HG03439 (cell line): ENCODE results near the gene COA1.
"Not testable (repeated sequence)": the region's sequence is repeated elsewhere in the genome, so short reads cannot be mapped to it uniquely, and the experiment has no call there.

Experiments used
- ATAC-seq: cut with Tn5 transposase; IDR thresholded peaks from one replicate; pipeline ENCODE4 v1.9.1; 2021; ENCODE audit warnings: mild to moderate bottlenecking, moderate library complexity; ENCODE audit not compliant: unreplicated experiment

COA1 gene

DNA sequence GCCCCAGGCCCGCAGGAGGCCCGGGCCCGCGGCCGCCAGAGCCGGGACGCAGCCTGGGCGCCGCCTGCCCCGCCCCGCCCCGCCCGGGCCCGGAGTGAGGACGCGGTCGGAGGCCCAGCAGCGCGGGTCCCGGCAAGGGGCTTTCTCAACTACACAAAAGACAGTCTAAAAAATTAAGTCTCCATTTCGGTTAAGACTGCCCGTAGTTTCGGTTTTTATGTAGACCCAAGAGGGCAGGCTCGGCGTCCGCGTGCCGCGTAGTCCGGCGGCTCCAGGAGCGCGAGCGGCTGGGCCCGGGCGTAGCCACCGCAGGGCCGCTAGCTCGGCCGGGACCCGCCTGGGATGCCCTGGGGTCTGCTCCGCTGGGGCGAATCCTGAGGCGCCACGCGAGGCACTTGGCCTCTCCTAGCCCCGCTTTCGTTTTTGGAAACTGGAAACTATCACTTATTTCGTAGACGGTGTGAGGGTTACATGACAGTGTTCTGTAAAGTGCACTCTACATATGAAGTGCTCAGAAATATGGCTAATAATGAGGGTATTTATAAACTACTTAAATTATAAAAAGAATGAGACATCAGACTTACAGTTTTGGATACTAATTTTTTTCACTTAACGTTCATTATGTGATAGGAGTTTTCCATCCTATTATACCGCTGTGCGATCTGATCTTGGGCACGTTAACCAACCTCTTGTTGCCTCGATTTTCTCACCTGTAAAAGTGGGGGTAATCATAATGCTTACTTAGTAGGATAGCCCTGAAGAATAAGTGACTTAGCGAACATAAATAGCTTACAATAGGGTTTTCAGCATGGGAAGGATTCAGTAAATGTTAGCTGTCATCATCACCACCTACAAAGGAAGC, 29.7 kb upstream of the COA1 start:
- ATAC-seq, result peak; percentile 64

DNA sequence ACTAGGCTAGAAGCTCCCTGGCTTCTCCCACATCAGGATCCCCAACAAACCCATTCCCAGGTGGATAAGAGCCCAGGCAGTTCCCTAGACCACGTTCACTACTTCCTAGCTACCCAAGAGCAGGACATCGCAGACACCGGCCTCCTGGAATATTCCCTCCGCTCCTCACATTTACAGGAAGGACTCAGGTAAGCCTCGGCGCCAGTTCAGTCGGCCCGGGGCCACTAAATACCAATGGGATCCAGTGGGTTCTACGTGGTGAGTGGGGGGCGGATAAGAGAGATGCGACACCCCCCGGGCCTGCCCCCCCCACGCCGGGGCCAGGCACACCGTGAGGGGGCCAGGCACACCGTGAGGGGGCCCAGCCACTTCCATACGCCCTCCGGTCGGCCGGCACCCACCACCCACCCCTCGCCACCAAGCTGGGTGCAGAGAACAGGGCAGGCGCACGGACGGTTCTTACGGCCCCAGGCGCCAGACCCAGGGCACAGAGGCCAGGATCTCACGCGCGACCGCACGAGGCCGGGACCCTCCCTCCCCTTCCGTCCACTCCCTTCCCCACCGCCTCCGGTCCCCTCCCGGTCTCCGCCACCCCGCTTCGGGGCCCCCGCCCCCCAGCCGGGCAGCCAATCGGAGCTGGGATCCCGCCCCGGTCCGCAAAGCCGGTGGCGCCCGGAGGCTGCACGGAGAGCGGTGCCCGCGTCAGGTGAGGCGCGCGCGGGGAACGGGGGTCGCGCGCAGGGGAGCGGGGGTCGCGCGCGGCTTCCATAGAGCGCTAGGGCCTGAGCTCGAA, 28.9 kb upstream of the COA1 start, which contains the start of gene BLVRA:
Gene BLVRA, plus strand, starts transcription at position 652 of the 793 bp plus-strand sequence. CDS start 12,479 bp downstream, outside the sequence.
- ATAC-seq, result peak; percentile 73

DNA sequence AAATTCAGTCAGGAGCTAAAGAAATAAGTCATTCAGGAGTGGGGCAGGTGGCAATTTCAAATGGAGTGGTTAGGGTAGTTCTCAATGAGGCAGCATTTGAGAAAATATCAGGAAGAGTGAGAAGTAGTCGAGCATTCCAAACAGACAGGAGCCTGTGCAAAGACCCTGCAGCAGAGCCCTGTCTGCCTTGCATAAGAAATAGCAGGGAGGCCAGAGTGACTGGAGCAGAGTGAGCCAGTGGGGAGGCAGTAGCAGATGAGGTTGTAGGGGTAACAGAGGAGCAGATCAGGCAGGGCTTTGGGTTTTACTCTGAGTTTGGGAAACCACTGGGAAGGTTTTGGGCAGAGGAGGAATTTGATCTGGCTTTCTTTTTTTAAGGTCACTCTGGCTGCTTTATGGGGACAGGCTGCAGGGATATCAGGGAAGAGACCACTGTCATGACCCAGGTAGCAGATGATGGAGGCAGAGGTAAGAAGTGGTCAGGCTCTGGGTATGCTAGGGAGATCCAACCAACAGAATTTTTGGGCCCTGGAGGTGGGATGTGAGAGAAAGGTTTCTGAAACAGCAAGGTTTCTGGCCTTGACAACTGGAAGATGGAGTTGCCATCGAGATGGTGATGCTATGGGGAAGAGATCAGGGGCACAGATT, 27.9 kb upstream of the COA1 start:
- ATAC-seq, result no peak

DNA sequence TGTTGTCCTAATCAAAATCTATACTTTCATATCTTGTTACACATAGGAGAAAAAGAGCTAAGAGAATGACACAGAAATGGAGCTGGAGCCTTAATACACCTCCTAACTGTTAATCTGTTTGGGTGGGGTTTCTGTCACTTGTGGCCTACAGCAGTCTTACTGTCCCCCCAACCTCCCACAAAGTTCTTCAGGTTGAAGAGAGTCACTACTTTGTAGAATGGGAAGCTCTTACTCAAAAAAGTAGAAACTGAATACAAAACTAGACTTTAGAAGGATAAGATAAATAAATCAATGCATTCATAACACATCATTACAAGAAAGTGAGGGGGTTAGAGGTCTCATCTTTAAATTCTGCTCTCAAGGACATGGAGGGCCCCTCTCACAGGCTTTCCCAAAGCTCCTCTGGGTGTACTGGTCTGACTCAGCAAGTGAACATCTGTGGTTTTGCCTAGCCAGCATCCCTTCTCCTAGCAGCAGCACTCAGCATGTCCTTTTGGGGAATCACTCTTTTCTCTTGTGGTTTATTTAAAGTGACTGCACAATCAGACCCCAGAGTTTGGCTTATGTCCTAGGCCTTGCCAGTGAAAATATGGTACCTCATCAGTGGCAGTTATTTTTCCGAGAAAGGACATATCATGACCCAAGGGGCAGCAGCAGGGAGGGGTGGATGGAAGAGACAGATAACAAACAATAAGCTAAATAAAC, 27.2 kb upstream of the COA1 start:
- ATAC-seq, result no peak

DNA sequence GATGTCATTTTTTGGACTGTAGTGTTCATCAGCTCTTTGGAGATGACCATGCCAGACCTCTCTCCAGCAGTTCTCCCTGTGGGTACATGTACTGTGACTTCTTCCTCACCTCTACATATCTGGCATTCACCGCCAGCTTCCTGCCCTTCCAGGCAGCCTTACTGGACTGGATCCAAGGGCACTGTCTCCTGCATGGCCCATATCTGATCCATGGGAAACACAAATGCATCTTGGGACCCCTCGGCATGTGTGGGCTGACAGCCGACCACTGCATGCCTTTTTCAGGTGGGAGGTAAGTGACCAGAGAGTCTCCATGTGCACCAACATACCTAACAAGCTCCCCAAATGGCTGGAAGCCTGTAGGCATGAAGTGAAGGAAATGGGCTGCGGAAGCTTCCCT, 25.3 kb upstream of the COA1 start:
- no peak for ATAC-seq

DNA sequence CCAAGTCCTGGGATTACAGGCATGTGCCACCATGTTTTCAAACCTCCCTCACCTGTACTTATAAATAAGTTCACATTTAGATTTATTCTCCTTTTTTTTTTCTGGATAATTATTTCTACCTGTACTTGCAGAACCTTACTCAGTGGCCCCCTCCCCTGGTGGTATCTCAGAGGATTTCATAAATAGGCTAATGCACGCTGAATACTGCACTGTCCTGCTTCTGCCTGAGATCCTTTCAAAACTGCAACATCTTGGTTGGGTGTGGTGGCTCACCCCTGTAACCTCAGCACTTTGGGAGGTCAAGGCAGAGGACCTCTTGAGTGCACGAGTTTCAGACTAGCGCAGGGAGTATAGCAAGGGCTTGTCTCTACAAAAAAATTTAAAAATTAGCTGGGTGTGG, 24.5 kb upstream of the COA1 start:
- ATAC-seq, result no peak

DNA sequence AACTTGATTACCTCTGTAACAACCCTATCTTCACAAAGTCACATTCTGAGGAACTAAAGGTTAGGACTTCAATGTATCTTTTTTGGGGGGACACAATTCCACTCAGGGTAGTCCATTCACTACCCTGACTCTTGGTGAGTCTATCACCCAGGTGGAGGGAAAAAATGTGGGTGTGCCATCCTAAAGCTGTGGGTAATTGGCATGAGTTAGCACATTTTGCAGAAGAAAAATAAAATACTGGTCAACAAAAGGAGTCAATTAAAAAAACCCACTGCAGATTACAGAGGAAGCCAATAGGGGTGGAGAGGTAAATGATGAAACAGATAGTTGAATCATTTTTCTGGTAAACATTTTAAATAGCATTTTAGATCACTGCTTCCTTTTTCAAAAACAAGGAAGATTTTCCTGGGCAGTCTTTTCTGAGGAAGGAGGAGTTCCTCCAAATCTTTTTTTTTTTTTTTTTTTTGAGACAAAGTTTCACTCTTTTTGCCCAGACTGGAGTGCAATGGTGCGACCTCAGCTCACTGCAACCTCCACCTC, 24.0 kb upstream of the COA1 start:
- ATAC-seq, result no peak

DNA sequence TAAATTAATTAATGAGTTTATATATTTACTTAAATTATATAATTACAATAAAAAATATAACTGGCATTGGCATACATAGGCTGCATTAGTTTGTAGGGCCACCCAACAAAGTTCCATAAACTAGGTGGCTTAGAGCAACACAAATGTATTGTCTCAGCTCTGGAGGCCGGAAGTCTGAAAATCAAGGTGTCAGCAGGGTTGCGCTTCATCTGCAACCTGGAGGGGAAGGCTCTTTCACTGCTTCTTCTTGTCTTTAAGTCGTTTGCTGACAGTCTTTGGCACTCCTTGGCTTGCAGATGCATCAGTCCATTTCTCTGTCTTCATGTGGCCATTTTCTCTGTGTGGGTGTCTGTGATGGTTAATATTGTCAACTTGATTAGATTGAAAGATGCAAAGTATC, 23.1 kb upstream of the COA1 start:
- ATAC-seq, result no peak

DNA sequence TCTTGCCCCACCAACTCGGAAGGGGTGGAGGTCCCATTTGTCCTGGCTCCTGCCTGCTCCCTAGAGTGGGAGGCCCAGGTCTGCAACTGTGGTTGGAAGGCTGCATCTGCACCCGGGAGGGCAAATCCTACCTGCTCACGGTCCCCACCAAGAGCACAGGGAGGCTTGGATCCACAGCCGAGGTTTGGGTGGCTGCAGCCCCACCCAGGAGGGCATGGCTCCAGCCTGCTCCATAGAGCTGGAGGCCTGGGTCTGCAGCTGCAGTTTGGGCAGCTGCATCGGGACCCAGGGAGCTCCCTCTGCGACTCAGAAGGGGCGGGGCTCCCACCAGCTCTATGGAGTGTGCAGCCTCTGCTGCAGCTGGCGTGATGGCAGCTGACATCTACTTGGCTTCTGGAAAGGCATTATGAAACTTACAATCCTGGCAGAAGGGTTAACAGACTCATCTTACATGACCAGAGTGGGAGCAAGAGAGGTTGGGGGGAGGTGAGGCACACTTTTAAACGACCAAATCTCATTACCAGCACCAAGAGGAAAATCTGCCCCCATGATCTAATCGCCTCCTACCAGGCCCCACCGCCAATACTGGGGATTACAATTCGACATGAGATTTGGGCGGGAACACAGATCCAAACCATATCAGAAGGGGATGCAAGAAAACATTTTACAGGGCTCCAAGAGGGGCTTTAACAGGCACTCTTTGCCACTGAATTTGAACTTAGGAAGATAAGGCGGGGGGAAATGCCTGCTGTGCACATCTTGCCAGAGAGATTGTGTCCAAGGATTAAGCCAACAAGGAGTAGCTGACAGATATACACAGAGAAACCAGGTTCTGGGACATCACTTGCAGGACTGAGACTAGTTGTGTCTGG, 20.9 kb upstream of the COA1 start:
- ATAC-seq, result no peak

DNA sequence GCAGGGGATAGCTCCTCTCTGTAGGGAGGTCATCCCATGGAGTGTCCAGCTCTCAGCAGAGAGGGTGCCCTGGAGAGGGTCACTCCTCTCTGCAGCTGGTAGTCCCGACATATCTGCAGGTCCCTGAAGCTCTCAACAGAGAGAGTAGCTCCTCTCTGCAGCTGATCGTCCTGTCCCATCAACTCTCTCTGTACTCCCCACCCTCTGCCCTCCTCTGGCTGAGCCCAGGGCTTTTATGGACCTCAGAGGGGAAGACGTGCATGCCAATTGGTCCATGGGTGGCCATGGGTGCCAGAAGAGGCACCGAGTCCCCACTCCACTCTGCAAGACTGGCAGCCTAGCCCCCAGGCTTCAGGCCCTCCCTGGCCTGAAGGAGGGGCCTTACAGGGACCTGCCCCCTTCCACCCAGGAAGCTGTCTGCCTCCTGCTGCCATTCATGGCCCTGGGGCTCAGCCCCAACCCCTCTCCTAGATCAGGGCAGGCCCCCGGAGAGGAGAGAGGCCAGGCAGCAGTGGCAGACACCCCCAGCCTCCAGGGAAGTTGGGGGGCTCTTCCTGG, 20.1 kb upstream of the COA1 start:
- ATAC-seq, result no peak

DNA sequence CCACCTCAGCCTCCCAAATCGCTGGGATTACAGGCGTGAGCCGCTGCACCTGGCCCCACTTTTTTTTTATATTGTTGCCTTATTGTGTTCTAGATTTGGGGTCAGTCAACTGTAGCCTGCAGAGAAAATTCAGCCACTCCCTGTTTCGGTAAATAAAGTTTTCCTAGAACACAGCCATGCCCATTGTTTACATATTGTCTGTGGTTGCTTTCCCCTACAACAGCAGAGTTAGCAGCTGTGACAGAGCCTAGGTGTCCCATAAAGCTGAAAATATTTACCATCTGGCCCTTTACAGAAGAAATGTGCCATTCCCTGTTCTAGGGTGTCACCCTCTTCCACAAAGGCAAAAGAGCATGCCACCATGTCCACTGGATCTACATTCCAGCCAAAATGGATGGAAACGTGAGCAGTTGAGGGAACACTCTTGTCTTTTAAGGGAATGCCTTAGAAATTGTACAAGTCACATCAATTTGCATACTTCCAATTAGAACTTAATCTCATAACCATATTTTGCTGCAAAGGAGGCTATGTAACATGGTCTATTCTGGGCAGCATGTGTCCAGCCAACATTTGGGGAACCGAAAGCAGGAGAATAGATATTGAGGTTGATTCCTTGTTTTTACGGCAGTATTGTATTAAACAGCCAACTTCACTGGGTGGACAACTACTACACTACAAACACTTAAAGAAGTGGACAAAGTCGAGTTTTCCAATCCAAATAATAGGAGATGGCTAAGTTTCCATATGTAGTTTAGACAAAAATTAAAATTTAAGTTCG, 18.2 kb upstream of the COA1 start:
- ATAC-seq, result no peak

DNA sequence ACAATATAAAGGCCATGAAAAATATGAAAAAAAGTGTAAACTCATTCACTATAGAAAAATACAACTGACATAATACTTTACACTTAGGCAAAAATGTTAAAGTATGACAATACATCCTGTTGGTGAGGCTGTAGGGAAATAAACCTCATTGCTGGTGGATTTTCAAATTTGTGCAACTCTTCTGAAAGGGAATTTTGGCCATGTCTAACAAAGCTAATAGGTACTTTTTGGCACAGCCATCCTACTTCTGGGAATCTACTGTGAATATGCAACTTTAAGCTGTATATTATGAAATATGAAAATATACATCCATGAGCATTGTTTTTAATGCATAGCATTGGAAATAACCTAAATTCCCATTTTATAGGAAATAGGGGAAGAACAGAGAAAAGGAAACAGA, 13.4 kb upstream of the COA1 start:
- no peak for ATAC-seq

DNA sequence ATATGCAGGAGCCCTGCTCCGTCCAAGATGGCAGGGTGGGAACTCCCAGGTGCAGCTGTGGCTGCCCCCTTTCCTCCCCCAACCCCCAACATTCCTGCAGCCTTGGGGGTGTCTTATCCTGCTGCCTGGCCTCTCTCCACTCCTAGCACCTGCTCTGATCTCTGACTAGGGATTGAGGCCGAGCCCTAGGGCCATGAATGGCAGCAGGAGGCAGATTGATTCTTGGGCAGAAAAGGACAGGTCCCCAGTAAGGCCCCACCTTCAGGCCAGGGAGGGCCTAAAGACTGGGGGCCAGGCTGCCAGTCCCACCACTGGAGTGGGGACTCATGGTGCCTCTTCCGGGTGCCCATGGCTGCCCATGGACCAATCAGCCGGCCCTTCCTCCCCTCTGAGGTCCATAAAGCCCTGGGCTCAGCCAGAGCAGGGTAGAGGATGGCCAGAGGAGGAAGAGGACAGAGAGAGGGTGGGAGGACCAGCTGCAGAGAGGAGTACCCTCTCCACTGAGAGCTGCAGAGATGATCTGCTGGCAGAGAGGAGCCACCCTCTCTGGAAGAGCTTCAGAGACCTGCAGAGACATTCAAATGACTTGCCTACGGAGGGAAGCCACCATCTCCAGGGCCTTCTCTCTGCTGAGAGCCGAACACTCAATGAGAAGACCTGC, 8.3 kb upstream of the COA1 start:
- no peak for ATAC-seq

DNA sequence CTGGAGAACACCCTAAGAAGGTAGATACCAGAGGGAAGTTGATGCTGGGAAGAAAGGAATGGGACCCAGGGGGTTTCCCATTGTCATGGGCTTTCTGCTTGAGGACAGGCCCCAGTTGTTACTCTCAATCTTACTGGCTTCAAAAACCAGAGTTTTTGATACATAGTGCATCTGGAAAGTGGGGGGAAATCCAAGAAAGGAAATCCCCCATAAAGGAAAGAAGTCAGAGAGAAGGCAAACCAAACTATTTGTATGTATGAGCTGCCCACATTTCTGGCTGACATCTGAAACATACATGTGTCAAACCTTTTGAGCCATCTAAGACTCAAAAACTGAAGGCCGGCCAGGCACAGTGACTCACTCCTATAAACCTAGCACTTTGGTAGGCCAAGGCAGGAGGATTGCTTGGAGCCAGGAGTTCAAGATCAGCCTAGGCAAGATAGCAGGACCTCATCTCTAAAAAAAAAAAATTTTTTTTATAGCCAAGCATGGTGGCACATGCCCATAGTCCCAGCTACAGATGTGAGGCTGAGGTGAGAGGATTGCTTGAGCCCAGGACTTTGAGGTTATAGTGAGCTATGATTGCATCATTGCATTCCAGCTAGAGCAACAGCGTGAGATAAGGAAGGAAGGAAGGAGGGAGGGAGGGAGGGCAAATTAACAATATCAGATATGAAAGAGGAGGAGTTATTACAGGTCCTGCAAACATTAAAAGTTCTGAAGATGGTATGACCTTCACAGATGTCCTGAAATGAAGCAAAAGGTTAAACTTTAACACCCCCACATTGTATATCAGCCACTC, 6.7 kb upstream of the COA1 start:
- ATAC-seq, result peak; percentile 72

DNA sequence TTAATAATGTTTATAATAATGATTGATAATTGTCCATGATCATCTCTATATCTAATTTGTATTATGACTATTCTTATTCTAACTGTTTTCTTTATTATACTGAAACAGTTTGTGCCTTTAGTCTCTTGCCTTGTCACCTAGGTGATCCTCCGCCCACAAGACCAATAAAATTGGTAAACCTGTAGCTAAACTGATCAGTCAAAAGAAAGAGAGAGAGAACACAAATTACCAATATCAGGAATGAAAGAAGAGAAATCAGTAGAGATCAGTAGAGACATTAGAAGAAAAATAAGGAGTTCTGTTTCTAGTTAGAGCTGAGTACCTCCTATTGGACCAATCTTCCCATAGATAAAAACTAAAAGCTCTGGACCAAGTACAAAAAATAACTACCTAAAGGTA, 6.1 kb upstream of the COA1 start:
- peak; percentile 20 for ATAC-seq

DNA sequence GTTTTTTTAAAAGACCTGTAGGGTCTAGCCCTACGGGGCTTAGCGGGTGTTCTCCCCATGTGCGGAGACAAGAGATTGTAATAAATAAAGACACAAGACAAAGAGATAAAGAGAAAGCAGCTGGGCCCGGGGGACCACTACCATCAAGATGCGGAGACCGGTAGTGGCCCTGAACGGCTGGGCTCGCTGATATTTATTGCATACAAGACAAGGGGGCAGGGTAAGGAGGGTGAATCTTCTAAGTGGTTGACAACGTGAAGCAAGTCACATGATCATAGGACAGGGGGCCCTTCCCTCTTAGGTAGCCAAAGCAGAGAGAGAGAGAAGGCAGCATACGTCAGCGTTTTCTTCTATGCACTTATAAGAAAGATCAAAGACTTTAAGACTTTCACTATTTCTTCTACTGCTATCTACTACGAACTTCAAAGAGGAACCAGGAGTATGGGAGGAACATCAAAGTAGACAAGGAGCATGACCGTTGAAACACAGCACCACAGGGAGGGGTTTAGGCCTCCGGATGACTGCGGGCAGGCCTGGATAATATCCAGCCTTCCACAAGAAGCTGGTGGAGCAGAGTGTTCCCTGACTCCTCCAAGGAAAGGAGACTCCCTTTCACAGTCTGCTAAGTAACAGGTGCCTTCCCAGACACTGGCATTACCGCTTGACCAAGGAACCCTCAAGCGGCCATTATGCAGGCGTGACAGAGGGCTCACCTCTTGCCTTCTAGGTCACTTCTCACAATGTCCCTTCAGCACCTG, 5.4 kb upstream of the COA1 start:
- ATAC-seq, result not testable (repeated sequence)

DNA sequence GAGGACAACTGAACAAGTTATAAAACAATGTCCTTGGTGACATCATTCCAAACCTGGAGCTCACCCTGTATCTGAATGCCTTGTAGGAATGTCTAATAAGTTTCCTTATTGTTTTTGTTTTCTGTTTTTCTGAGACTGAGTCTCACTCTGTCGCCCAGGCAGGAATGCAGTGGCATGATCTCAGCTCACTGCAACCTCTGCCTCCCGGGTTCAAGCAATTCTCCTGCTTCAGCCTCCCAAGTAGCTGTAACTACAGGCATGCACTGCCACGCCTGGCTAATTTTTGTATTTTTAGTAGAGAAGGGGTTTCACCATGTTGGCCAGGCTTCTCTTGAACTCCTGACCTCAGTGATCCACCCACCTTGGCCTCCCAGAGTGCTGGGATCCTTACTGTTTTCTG, 2.2 kb upstream of the COA1 start:
- not testable (repeated sequence) for ATAC-seq
